AG09309 (cell line): ENCODE results near the gene ARHGAP26.
"Not testable (repeated sequence)": the region's sequence is repeated elsewhere in the genome, so short reads cannot be mapped to it uniquely, and the experiment has no call there.

ENCODE experiments used
- DNase-seq: peaks from one replicate; pipeline ENCODE4 v3.0.0-alpha.2; 2010; ENCODE audit warnings: low read depth
- H3K4me3 ChIP-seq: 2 replicates; pipeline ENCODE4 v1.5.1; 2011; ENCODE audit warnings: mild to moderate bottlenecking, low read depth, low read length, moderate library complexity; ENCODE audit not compliant: control insufficient read depth
- CTCF ChIP-seq: IDR thresholded peaks from 2 replicates; pipeline ENCODE4 v1.5.1; 2011; ENCODE audit warnings: mild to moderate bottlenecking, low read depth, low read length, inconsistent platforms; ENCODE audit not compliant: insufficient read depth, control insufficient read depth; ENCODE audit errors: missing control alignments

Gene ARHGAP26

GRCh38 chr5:142946547-142947426 is 176.6 kb downstream of the ARHGAP26 start:
- DNase-seq = no peak
- TF ChIP-seq CTCF = no peak
- no peak overlapping the region for H3K4me3 ChIP-seq

GRCh38 chr5:142947427-142947709 is 177.2 kb downstream of the ARHGAP26 start:
- no peak for TF ChIP-seq CTCF
- no peak for DNase-seq
- no peak overlapping the region for H3K4me3 ChIP-seq

- no peak overlapping the region for H3K4me3 ChIP-seq
- DNase-seq = no peak
- no peak for TF ChIP-seq CTCF
Measured at GRCh38 chr5:142952229-142952628, 182.1 kb downstream of the ARHGAP26 start.

GRCh38 chr5:142952871-142953270 is 182.7 kb downstream of the ARHGAP26 start:
- H3K4me3 ChIP-seq, DNase-seq: not testable (repeated sequence)

GRCh38 chr5:142954455-142954854 is 184.3 kb downstream of the ARHGAP26 start:
- no peak for DNase-seq
- H3K4me3 ChIP-seq = no peak overlapping the region
- no peak for TF ChIP-seq CTCF

GRCh38 chr5:142955628-142956027 is 185.5 kb downstream of the ARHGAP26 start:
- no peak overlapping the region for H3K4me3 ChIP-seq
- DNase-seq = no peak
- TF ChIP-seq CTCF = no peak

- no peak for DNase-seq
Measured at GRCh38 chr5:142957528-142957927, 187.4 kb downstream of the ARHGAP26 start.

More at GRCh38 chr5:142957528-142957927, 187.4 kb downstream of the ARHGAP26 start:
- no peak for TF ChIP-seq CTCF
- H3K4me3 ChIP-seq = no peak overlapping the region
